HepG2 (cell line): ENCODE measurements around the gene SMTN. TPM values are rescaled to one million over a fixed set of nuclear protein-coding genes. Genes with fewer than 3 reads are reported as not detected.
A peak's percentile ranks its signal among the peaks of the same experiment; 100 is the strongest.

Source experiments
- BATF2 ChIP-seq: sonication (generic); formaldehyde crosslinking; IDR thresholded peaks from 2 replicates; pipeline ENCODE4 v1.8.0; 2022; ENCODE audit warnings: mild to moderate bottlenecking, missing genetic modification reagents, moderate library complexity
- CEBPZ ChIP-seq: IDR thresholded peaks from 2 replicates; pipeline ENCODE4 v1.6.1; 2012; ENCODE audit warnings: low read length, improper control_type of control experiment
- FOXA1 ChIP-seq, 2 experiments: fragments of 450-650 bp in 1 of 2; sonication (generic) in 1 of 2; formaldehyde crosslinking in 1 of 2; IDR thresholded peaks; 2 replicates each; pipeline versions ENCODE4 v1.4.0 to v1.6.1; 2016 to 2020; ENCODE audit warnings: missing genetic modification reagents in 1 of 2
- FOXK2 ChIP-seq: fragments of 450-650 bp; IDR thresholded peaks from 2 replicates; pipeline ENCODE4 v1.6.1; 2016
- FUBP1 ChIP-seq: sonication (generic); formaldehyde crosslinking; IDR thresholded peaks from 2 replicates; pipeline ENCODE4 v1.5.1; 2020; ENCODE audit warnings: missing genetic modification reagents, mild to moderate bottlenecking, borderline replicate concordance
- GABPB1 ChIP-seq: IDR thresholded peaks from 2 replicates; pipeline ENCODE4 v1.6.1; 2016; ENCODE audit warnings: mild to moderate bottlenecking, missing genetic modification reagents, moderate library complexity, missing compliant biosample characterization
- IKZF4 ChIP-seq: sonication (generic); formaldehyde crosslinking; IDR thresholded peaks from 2 replicates; pipeline ENCODE4 v1.5.1; 2020; ENCODE audit warnings: borderline replicate concordance, mild to moderate bottlenecking, low read depth, missing genetic modification reagents; ENCODE audit errors: not compliant biosample characterization
- IRF1 ChIP-seq: sonication (generic); formaldehyde crosslinking; IDR thresholded peaks from 2 replicates; pipeline ENCODE4 v1.4.0; 2020; ENCODE audit warnings: low read depth, mild to moderate bottlenecking, missing genetic modification reagents
- JDP2 ChIP-seq: sonication (generic); formaldehyde crosslinking; IDR thresholded peaks from 2 replicates; pipeline ENCODE4 v1.8.1; 2022; ENCODE audit warnings: missing genetic modification reagents, borderline replicate concordance
- PATZ1 ChIP-seq: sonication (generic); formaldehyde crosslinking; IDR thresholded peaks from 2 replicates; pipeline ENCODE4 v1.4.0; 2020; ENCODE audit warnings: missing genetic modification reagents
- TERF1 ChIP-seq: sonication (generic); formaldehyde crosslinking; IDR thresholded peaks from 2 replicates; pipeline ENCODE4 v1.8.0; 2022; ENCODE audit warnings: mild to moderate bottlenecking, missing genetic modification reagents, moderate library complexity
- ZFAT ChIP-seq: sonication (generic); formaldehyde crosslinking; conservative IDR thresholded peaks from 2 replicates; pipeline ENCODE4 v1.8.1; 2023; ENCODE audit warnings: missing genetic modification reagents, inconsistent platforms
- ZFP36L2 ChIP-seq: sonication (generic); formaldehyde crosslinking; IDR thresholded peaks from 2 replicates; pipeline ENCODE4 v1.4.0; 2020; ENCODE audit warnings: missing genetic modification reagents
- ZNF414 ChIP-seq: sonication (generic); formaldehyde crosslinking; IDR thresholded peaks from 2 replicates; pipeline ENCODE4 v1.5.0; 2020; ENCODE audit warnings: missing genetic modification reagents
- ZNF615 ChIP-seq: sonication (generic); formaldehyde crosslinking; IDR thresholded peaks from 2 replicates; pipeline ENCODE4 v1.5.0; 2020; ENCODE audit warnings: mild to moderate bottlenecking, missing genetic modification reagents, borderline replicate concordance
- ZNF720 ChIP-seq: sonication (generic); formaldehyde crosslinking; IDR thresholded peaks from 2 replicates; pipeline ENCODE4 v1.4.0; 2020; ENCODE audit warnings: missing genetic modification reagents
- ZNF782 ChIP-seq: sonication (generic); formaldehyde crosslinking; IDR thresholded peaks from 2 replicates; pipeline ENCODE4 v1.4.0; 2020; ENCODE audit warnings: missing genetic modification reagents, mild to moderate bottlenecking, borderline replicate concordance
- ZSCAN31 ChIP-seq: sonication (generic); formaldehyde crosslinking; IDR thresholded peaks from 2 replicates; pipeline ENCODE4 v1.5.0; 2020; ENCODE audit warnings: low read depth, mild to moderate bottlenecking, missing genetic modification reagents
- polyA plus RNA-seq, 8 experiments: library from polyadenylated mRNA; depleted of rRNA in 3 of 8; stranded (reverse) in 7 of 8; unstranded in 1 of 8; fragments of >200 nt; fragmentation: Illumina TruSeq in 4 of 8; extraction: Trizol in 4 of 8; gene quantifications; 2 replicates each; pipeline versions ENCODE4 v1.2.1 to v1.2.3, GENCODE V29; 2011 to 2016; ENCODE audit warnings: low read depth in 4 of 8, missing spikeins in 1 of 8, mixed read lengths in 1 of 8; ENCODE audit not compliant: insufficient read depth in 1 of 8
- total RNA-seq, 5 experiments: library from RNA; depleted of rRNA; stranded (reverse); fragments of >200 nt; fragmentation: Illumina TruSeq; extraction: Trizol; gene quantifications; 2 replicates each; pipeline ENCODE4 v1.2.3, GENCODE V29; 2016; ENCODE audit warnings: low read depth in 1 of 5

The SMTN gene
- total and polyA plus RNA-seq, 2 of the 13 experiments (the other 11 are each of a cell fraction or from before 2014, with no cell fraction given) = 14.7 to 26.1 TPM

- no peak for TF ChIP-seq TERF1 (CRISPR knock-in tag)
- TF ChIP-seq ZNF414 (CRISPR knock-in tag) = peak; percentile 82; the same call in 1 of the 2 replicates
- TF ChIP-seq ZNF615 (CRISPR knock-in tag) = peak; percentile 81; the same call in 1 of the 2 replicates
- no peak for TF ChIP-seq BATF2
- no peak for TF ChIP-seq JDP2 (CRISPR knock-in tag)
- peak; percentile 82 for TF ChIP-seq PATZ1
- TF ChIP-seq GABPB1 (CRISPR knock-in tag) = peak; percentile 73
- no peak for TF ChIP-seq ZFAT
- no peak for TF ChIP-seq IKZF4 (CRISPR knock-in tag)
- no peak for TF ChIP-seq ZNF720 (CRISPR knock-in tag)
- no peak for TF ChIP-seq CEBPZ
- no peak for TF ChIP-seq FUBP1 (CRISPR knock-in tag)
- TF ChIP-seq ZNF782 (CRISPR knock-in tag) = no peak; the same call in 1 of the 2 replicates
- peak; percentile 88 for TF ChIP-seq FOXK2
- no peak for TF ChIP-seq IRF1 (CRISPR knock-in tag)
- no peak for TF ChIP-seq ZFP36L2 (CRISPR knock-in tag)
- TF ChIP-seq ZSCAN31 = peak; percentile 82
- peak; percentile 76 for TF ChIP-seq FOXA1 (IDR thresholded peaks at IDR 0.05)
- TF ChIP-seq FOXA1 (CRISPR knock-in tag; IDR thresholded peaks at IDR 0.05) = peak; percentile 100
Measured at GRCh38 chr22:31055635-31056159, 25.4 kb upstream of the SMTN start (continued).
